HG03045 (cell line): ENCODE results near the gene FYB1.
"Not testable (repeated sequence)": the region's sequence is repeated elsewhere in the genome, so short reads cannot be mapped to it uniquely, and the experiment has no call there.

Experiments
- ATAC-seq: cut with Tn5 transposase; IDR thresholded peaks from one replicate; pipeline ENCODE4 v1.9.1; 2021; ENCODE audit warnings: mild to moderate bottlenecking, moderate library complexity; ENCODE audit not compliant: unreplicated experiment

Gene FYB1

GRCh38 chr5:39219437-39219836 lies at the start of gene FYB1:
TSS of gene FYB1 (minus strand) at chr5:39219563. CDS start at chr5:39202960, 16,603 bp downstream.
- ATAC-seq, result no peak

- ATAC-seq, result no peak
Measured at GRCh38 chr5:39267186-39267585, 47.8 kb upstream of the FYB1 start.

GRCh38 chr5:39266442-39266841 lies 47.1 kb upstream of the FYB1 start:
- no peak for ATAC-seq

GRCh38 chr5:39264528-39264927 lies 45.2 kb upstream of the FYB1 start:
- no peak for ATAC-seq

- ATAC-seq, result no peak
Measured at GRCh38 chr5:39262981-39263380, 43.6 kb upstream of the FYB1 start.

- no peak for ATAC-seq
Measured at GRCh38 chr5:39260095-39260494, 40.7 kb upstream of the FYB1 start.

- no peak for ATAC-seq
Measured at GRCh38 chr5:39257554-39257953, 38.2 kb upstream of the FYB1 start.

GRCh38 chr5:39256477-39257235 lies 37.3 kb upstream of the FYB1 start:
- ATAC-seq, result no peak

- ATAC-seq, result no peak
Measured at GRCh38 chr5:39255406-39255805, 36.0 kb upstream of the FYB1 start.

GRCh38 chr5:39254671-39255070 lies 35.3 kb upstream of the FYB1 start:
- no peak for ATAC-seq

GRCh38 chr5:39253196-39253595 lies 33.8 kb upstream of the FYB1 start:
- no peak for ATAC-seq

GRCh38 chr5:39249564-39250274 lies 30.4 kb upstream of the FYB1 start:
- no peak for ATAC-seq

- no peak for ATAC-seq
Measured at GRCh38 chr5:39249069-39249468, 29.7 kb upstream of the FYB1 start.

- ATAC-seq, result no peak
Measured at GRCh38 chr5:39240750-39241149, 21.4 kb upstream of the FYB1 start.

GRCh38 chr5:39238366-39239105 lies 19.2 kb upstream of the FYB1 start:
- no peak for ATAC-seq

- ATAC-seq, result no peak
Measured at GRCh38 chr5:39236718-39237117, 17.4 kb upstream of the FYB1 start.

- no peak for ATAC-seq
Measured at GRCh38 chr5:39235648-39236047, 16.3 kb upstream of the FYB1 start.

GRCh38 chr5:39234494-39234893 lies 15.1 kb upstream of the FYB1 start:
- not testable (repeated sequence) for ATAC-seq

- no peak for ATAC-seq
Measured at GRCh38 chr5:39233783-39234182, 14.4 kb upstream of the FYB1 start.

- ATAC-seq, result no peak
Measured at GRCh38 chr5:39231705-39232525, 12.6 kb upstream of the FYB1 start.

- no peak for ATAC-seq
Measured at GRCh38 chr5:39228596-39228995, 9.2 kb upstream of the FYB1 start.
